Panc1 (cell line): ENCODE data around the gene DGKG. TPM values are rescaled to one million over a fixed set of nuclear protein-coding genes. Genes with fewer than 3 reads are reported as not detected.

Experiments used
- ATAC-seq: fragments of 200-7000 bp; cut with Tn5 transposase; 2 replicates; pipeline ENCODE4 v1.9.1; 2020; ENCODE audit warnings: mild to moderate bottlenecking, moderate library complexity
- BruUV-seq: library from RNA; stranded (reverse); fragments of 400-500 nt; replicated peaks from 2 replicates; lab custom pipeline; 2021; lab: Mats Ljungman, UMichigan
- CTCF ChIA-PET: fragments of 300-600 bp; sonication (Branson Sonifier 250); formaldehyde crosslinking; loops from one replicate; lab custom pipeline; 2022; ENCODE audit warnings: antibody characterized with exemption; lab: Charles Lee
- POLR2A ChIA-PET: fragments of 300-600 bp; sonication (Branson Sonifier 250); formaldehyde crosslinking; loops from one replicate; lab custom pipeline; 2022; ENCODE audit warnings: antibody characterized with exemption; lab: Charles Lee
- DNase-seq: peaks from one replicate; pipeline ENCODE4 v3.0.0-alpha.2; 2010; ENCODE audit warnings: low read depth, low spot score
- H3K27ac ChIP-seq: 2 replicates; pipeline ENCODE4 v1.5.1; 2011; ENCODE audit warnings: mild to moderate bottlenecking, low read length, inconsistent platforms
- H3K27me3 ChIP-seq: fragments of 200-500 bp; sonication (Bioruptor generic); 2 replicates; pipeline ENCODE4 v1.6.0; 2014; ENCODE audit warnings: low read length, inconsistent platforms; ENCODE audit not compliant: control insufficient read depth, insufficient read depth
- H3K36me3 ChIP-seq: fragments of 200-500 bp; sonication (Bioruptor generic); 2 replicates; pipeline ENCODE4 v1.5.1; 2014; ENCODE audit warnings: inconsistent platforms, mild to moderate bottlenecking, low read length, moderate library complexity; ENCODE audit not compliant: control insufficient read depth, insufficient read depth
- H3K4me1 ChIP-seq: 2 replicates; pipeline ENCODE4 v1.5.1; 2011; ENCODE audit warnings: inconsistent platforms, mild to moderate bottlenecking, low read length, moderate library complexity; ENCODE audit not compliant: control insufficient read depth, insufficient read depth
- H3K4me3 ChIP-seq, 2 experiments: 2 replicates each; pipeline ENCODE4 v1.5.1; 2011 to 2012; ENCODE audit warnings: low read depth in 2 of 2, low read length in 2 of 2, mild to moderate bottlenecking in 2 of 2, inconsistent platforms in 1 of 2, moderate library complexity in 1 of 2
- H3K9me3 ChIP-seq: fragments of 200-500 bp; sonication (Bioruptor generic); 2 replicates; pipeline ENCODE4 v1.5.1; 2014; ENCODE audit warnings: low read depth, mild to moderate bottlenecking, inconsistent platforms, low read length, moderate library complexity; ENCODE audit not compliant: control insufficient read depth, insufficient read depth
- CTCF ChIP-seq: fragments of 450-650 bp; IDR thresholded peaks from 2 replicates; pipeline ENCODE4 v1.5.1; 2017; ENCODE audit warnings: mild to moderate bottlenecking
- POLR2AphosphoS5 ChIP-seq: IDR thresholded peaks from 2 replicates; pipeline ENCODE4 v1.6.1; 2012; ENCODE audit warnings: mild to moderate bottlenecking, low read depth, low read length, moderate library complexity
- REST ChIP-seq, 2 experiments: IDR thresholded peaks; 2 replicates each; pipeline ENCODE4 v1.6.1; 2011 to 2012; ENCODE audit warnings: low read depth in 2 of 2, control low read depth in 1 of 2, low read length in 1 of 2, mild to moderate bottlenecking in 1 of 2, moderate library complexity in 1 of 2; ENCODE audit not compliant: insufficient read depth in 1 of 2
- SIN3A ChIP-seq: IDR thresholded peaks from 2 replicates; pipeline ENCODE4 v1.6.1; 2012; ENCODE audit warnings: low read depth, mild to moderate bottlenecking, low read length, moderate library complexity, borderline replicate concordance; ENCODE audit not compliant: insufficient read depth
- TCF7L2 ChIP-seq: IDR thresholded peaks from 2 replicates; pipeline ENCODE4 v1.6.1; 2011; ENCODE audit warnings: mild to moderate bottlenecking, low read depth, low read length, inconsistent platforms
- in situ Hi-C: cut with HindIII; loops from 2 replicates; pipeline ENCODE4 v1.10.0; 2016; ENCODE audit warnings: low sequenced_read_pairs, low pct_unique_long_range_greater_than_20kb
- intact Hi-C: fragments of 100-400 bp; cut with micrococcal nuclease; formaldehyde crosslinking; loops from one replicate; pipeline ENCODE4 v1.10.0; 2022; ENCODE audit not compliant: unreplicated experiment
- total RNA-seq: library from RNA; stranded (reverse); gene quantifications from one replicate; pipeline ENCODE4 v1.2.1, GENCODE V29; 2021; ENCODE audit not compliant: unreplicated experiment

DGKG gene
- total RNA-seq, 1 experiment from 2014 or later: 0.46 TPM

- ChIA-PET POLR2A (interaction anchor here (0.6 kb wide), 1 partner anchor 10 kb away, joined by 3 read pairs; no protein-coding TSS in a partner anchor), CTCF (interaction anchor here (0.6 kb wide), 1 partner anchor 317 kb away, joined by 8 read pairs; no protein-coding TSS in a partner anchor)
- Histone ChIP-seq H3K9me3 (no peaks in the 10 kb centered on the region), H3K4me3 (no peak overlapping the region), H3K4me1 (no peaks in the 10 kb centered on the region), H3K27ac (no peak overlapping the region), H3K36me3 (no peaks in the 10 kb centered on the region), H3K27me3 (peaks cover 3% of the 10 kb centered on the region; the same call in 1 of the 2 replicates)
- no TSS peak for BruUV-seq
- intact Hi-C loops (no loop called here), in situ Hi-C loops (no loop called here)
- no peak for ATAC-seq
- TF ChIP-seq POLR2AphosphoS5 (no peak), TCF7L2 (no peak), CTCF (no peak), REST (IDR thresholded peaks at IDR 0.05; ENCODE audit: insufficient read depth in 1 of 2, low read depth in 2 of 2, low read length in 1 of 2) (no peak), SIN3A (no peak)
- no peak for DNase-seq
Measured at GRCh38 chr3:186218421-186218820, 143.6 kb downstream of the DGKG start.

- no peaks in the 10 kb centered on the region for H3K36me3 ChIP-seq
- no peaks in the 10 kb centered on the region for H3K4me1 ChIP-seq
- ChIA-PET CTCF (no interaction called here), POLR2A (no interaction called here)
- in situ Hi-C loops: no loop called here
- H3K27ac ChIP-seq: no peak overlapping the region
- H3K4me3 ChIP-seq: no peak overlapping the region
- peaks cover 3% of the 10 kb centered on the region; the same call in 1 of the 2 replicates for H3K27me3 ChIP-seq
- ATAC-seq (no peak), DNase-seq (no peak)
- intact Hi-C loops: no loop called here
- no peak for TF ChIP-seq CTCF
- TF ChIP-seq REST (IDR thresholded peaks at IDR 0.05; ENCODE audit: insufficient read depth in 1 of 2, low read depth in 2 of 2, low read length in 1 of 2): no peak
- no peak for TF ChIP-seq POLR2AphosphoS5
- TF ChIP-seq SIN3A: no peak
- no peak for TF ChIP-seq TCF7L2
- no peaks in the 10 kb centered on the region for H3K9me3 ChIP-seq
- BruUV-seq: no TSS peak
Measured at GRCh38 chr3:186217820-186218164, 144.2 kb downstream of the DGKG start.
